Smooth muscle cell (in vitro differentiated cells): Measurements from ENCODE around the gene C11orf87. TPM values are rescaled to one million over a fixed set of nuclear protein-coding genes. Genes with fewer than 3 reads are reported as not detected.

ENCODE experiments used
- DNase-seq: peaks from one replicate; lab custom pipeline; 2025; ENCODE audit not compliant: unreplicated experiment; lab: John Stamatoyannopoulos, UW
- H2AFZ ChIP-seq: fragments of 200-600 bp; sonication (generic); 2 replicates; pipeline ENCODE4 v1.6.0; 2016; ENCODE audit warnings: antibody characterized with exemption, low read depth, mild to moderate bottlenecking
- H3F3A ChIP-seq: fragments of 200-600 bp; sonication (generic); 2 replicates; pipeline ENCODE4 v1.6.0; 2017; ENCODE audit warnings: antibody characterized with exemption, low read depth
- H3K27ac ChIP-seq: fragments of 200-600 bp; sonication (generic); 2 replicates; pipeline ENCODE4 v1.5.1; 2016; ENCODE audit warnings: low read depth, mild to moderate bottlenecking
- H3K27me3 ChIP-seq: fragments of 200-600 bp; sonication (generic); 2 replicates; pipeline ENCODE4 v1.6.1; 2016; ENCODE audit warnings: low read depth, mild to moderate bottlenecking
- H3K36me3 ChIP-seq: fragments of 200-600 bp; sonication (generic); 2 replicates; pipeline ENCODE4 v1.5.1; 2016; ENCODE audit warnings: low read depth
- H3K4me1 ChIP-seq: fragments of 200-600 bp; sonication (generic); 2 replicates; pipeline ENCODE4 v1.5.1; 2016; ENCODE audit warnings: low read depth
- H3K4me2 ChIP-seq: fragments of 200-600 bp; sonication (generic); 2 replicates; pipeline ENCODE4 v1.6.0; 2016; ENCODE audit warnings: mild to moderate bottlenecking
- H3K4me3 ChIP-seq: fragments of 200-600 bp; sonication (generic); 2 replicates; pipeline ENCODE4 v1.5.1; 2016; ENCODE audit warnings: mild to moderate bottlenecking
- H3K79me2 ChIP-seq: fragments of 200-600 bp; sonication (generic); 2 replicates; pipeline ENCODE4 v1.6.0; 2016; ENCODE audit warnings: low read depth, mild to moderate bottlenecking
- H3K9ac ChIP-seq: fragments of 200-600 bp; sonication (generic); 2 replicates; pipeline ENCODE4 v1.6.0; 2016; ENCODE audit warnings: low read depth
- H3K9me3 ChIP-seq: fragments of 200-600 bp; sonication (generic); replicated peaks from 2 replicates; pipeline ENCODE4 v1.5.1; 2016; ENCODE audit warnings: low read depth
- H4K20me1 ChIP-seq: fragments of 200-600 bp; sonication (generic); 2 replicates; pipeline ENCODE4 v1.6.0; 2016; ENCODE audit warnings: low read depth
- CTCF ChIP-seq: fragments of 200-600 bp; sonication (generic); IDR thresholded peaks from 2 replicates; pipeline ENCODE4 v1.5.1; 2017; ENCODE audit warnings: borderline replicate concordance, mild to moderate bottlenecking, antibody characterized with exemption; ENCODE audit not compliant: insufficient read depth, poor library complexity, severe bottlenecking
- WGBS: methylation state at CpG from one replicate; pipeline ENCODE4 v1.1.7; 2016; ENCODE audit warnings: low lambda C conversion rate; 5-methylcytosine and 5-hydroxymethylcytosine counted together
- polyA plus RNA-seq: library from polyadenylated mRNA; unstranded; fragments of >200 nt; fragmentation: Nextera tagmentation; extraction: Ambion mirVana; gene quantifications from 2 replicates; pipeline ENCODE4 v1.2.1, GENCODE V29; 2016
- total RNA-seq: library from RNA; depleted of rRNA; stranded (reverse); fragments of >200 nt; gene quantifications from 2 replicates; pipeline ENCODE4 v1.2.3, GENCODE V29; 2014

Gene C11orf87
- total and polyA plus RNA-seq, 2 experiments from 2014 or later: 0.04 to 0.24 TPM

GRCh38 chr11:109377039-109377742 lies 44.8 kb upstream of the C11orf87 start:
- no peak overlapping the region for H3K27ac ChIP-seq
- WGBS: 84% methylated on average over 4 of the region's 4 CpGs
- H3K4me1 ChIP-seq: no peaks in the 10 kb centered on the region
- no peaks in the 10 kb centered on the region for H3F3A ChIP-seq
- no peaks in the 10 kb centered on the region for H3K27me3 ChIP-seq
- TF ChIP-seq CTCF: no peak
- H3K36me3 ChIP-seq: no peaks in the 10 kb centered on the region
- no peak overlapping the region for H3K4me2 ChIP-seq
- H3K9ac ChIP-seq: no peak overlapping the region
- no peak overlapping the region for H3K4me3 ChIP-seq
- no peaks in the 10 kb centered on the region for H4K20me1 ChIP-seq
- H3K79me2 ChIP-seq: no peaks in the 10 kb centered on the region
- H3K9me3 ChIP-seq: no peaks in the 10 kb centered on the region
- no peak overlapping the region for H2AFZ ChIP-seq
- no peak for DNase-seq

GRCh38 chr11:109378034-109378433 lies 44.0 kb upstream of the C11orf87 start:
- Histone ChIP-seq H3K36me3 (no peaks in the 10 kb centered on the region), H3K4me3 (no peak overlapping the region), H3K4me2 (no peak overlapping the region), H3K4me1 (no peaks in the 10 kb centered on the region), H3K79me2 (no peaks in the 10 kb centered on the region), H2AFZ (no peak overlapping the region), H3F3A (no peaks in the 10 kb centered on the region), H3K9me3 (no peaks in the 10 kb centered on the region), H3K27ac (no peak overlapping the region), H4K20me1 (no peaks in the 10 kb centered on the region), H3K27me3 (no peaks in the 10 kb centered on the region), H3K9ac (no peak overlapping the region)
- no peak for TF ChIP-seq CTCF
- no peak for DNase-seq

- 94% methylated on average over 1 of the region's 1 CpG for WGBS
- TF ChIP-seq CTCF: no peak
- Histone ChIP-seq H3F3A (no peaks in the 10 kb centered on the region), H3K4me2 (no peak overlapping the region), H3K27me3 (no peaks in the 10 kb centered on the region), H2AFZ (no peak overlapping the region), H3K79me2 (no peaks in the 10 kb centered on the region), H3K4me1 (no peaks in the 10 kb centered on the region), H4K20me1 (no peaks in the 10 kb centered on the region), H3K9ac (no peak overlapping the region), H3K36me3 (no peaks in the 10 kb centered on the region), H3K4me3 (no peak overlapping the region), H3K27ac (no peak overlapping the region), H3K9me3 (no peaks in the 10 kb centered on the region)
- DNase-seq: no peak
Measured at GRCh38 chr11:109383306-109383705, 38.7 kb upstream of the C11orf87 start.

GRCh38 chr11:109384873-109385272 lies 37.1 kb upstream of the C11orf87 start:
- H3K36me3 ChIP-seq: no peaks in the 10 kb centered on the region
- H3K4me3 ChIP-seq: no peak overlapping the region
- H3K4me1 ChIP-seq: no peaks in the 10 kb centered on the region
- H3K9ac ChIP-seq: no peak overlapping the region
- no peaks in the 10 kb centered on the region for H3K79me2 ChIP-seq
- no peak for DNase-seq
- H2AFZ ChIP-seq: no peak overlapping the region
- H3F3A ChIP-seq: no peaks in the 10 kb centered on the region
- no peaks in the 10 kb centered on the region for H3K27me3 ChIP-seq
- no peak overlapping the region for H3K4me2 ChIP-seq
- WGBS: 65% methylated on average over 1 of the region's 1 CpG
- no peak overlapping the region for H3K27ac ChIP-seq
- no peaks in the 10 kb centered on the region for H4K20me1 ChIP-seq
- no peaks in the 10 kb centered on the region for H3K9me3 ChIP-seq
- no peak for TF ChIP-seq CTCF
